ENCODE measurements around the gene PCNX3.
"Not testable (repeated sequence)": the region's sequence is repeated elsewhere in the genome, so short reads cannot be mapped to it uniquely, and the experiment has no call there.

Gene PCNX3

DNA sequence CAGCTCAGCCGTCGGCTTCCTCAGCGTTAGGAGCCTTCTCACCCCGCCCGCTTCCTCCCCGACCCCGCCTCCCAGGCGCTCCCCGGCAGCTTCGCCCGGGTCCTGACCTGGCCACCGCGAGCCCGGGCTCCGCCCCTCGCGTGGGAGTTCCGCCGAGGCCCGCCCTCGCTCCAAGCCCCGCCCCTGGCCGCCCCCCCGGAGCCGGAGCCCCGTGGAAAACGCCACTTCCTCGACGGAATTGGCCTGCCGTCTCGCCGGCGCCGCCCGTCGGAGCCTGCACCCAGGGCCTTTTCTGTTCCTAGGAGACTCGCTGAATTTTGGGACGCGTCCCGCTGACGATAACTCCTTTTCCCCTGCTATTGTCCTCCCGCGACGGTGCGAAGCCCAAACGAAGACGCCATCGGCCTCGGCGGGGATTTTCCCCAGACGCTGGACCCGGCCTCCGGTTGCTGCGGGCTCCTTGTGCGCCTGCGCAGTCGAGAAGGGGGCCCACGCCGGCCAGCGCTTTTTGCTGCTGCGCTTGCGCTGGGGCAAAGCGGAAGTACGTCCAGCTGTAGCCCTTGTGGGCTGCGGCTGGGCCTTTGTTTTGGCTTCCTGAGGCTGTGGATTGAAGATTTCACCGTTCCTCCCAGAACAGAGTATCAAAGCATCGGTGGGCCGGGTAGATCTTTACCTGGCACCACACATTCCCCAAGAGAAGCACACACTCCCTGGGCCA is 37.1 kb downstream of the PCNX3 start:
- peak; percentile 87 to 97 for DNase-seq (ENCODE audit: extremely low read depth in 1 of 2, low read depth in 1 of 2)

DNA sequence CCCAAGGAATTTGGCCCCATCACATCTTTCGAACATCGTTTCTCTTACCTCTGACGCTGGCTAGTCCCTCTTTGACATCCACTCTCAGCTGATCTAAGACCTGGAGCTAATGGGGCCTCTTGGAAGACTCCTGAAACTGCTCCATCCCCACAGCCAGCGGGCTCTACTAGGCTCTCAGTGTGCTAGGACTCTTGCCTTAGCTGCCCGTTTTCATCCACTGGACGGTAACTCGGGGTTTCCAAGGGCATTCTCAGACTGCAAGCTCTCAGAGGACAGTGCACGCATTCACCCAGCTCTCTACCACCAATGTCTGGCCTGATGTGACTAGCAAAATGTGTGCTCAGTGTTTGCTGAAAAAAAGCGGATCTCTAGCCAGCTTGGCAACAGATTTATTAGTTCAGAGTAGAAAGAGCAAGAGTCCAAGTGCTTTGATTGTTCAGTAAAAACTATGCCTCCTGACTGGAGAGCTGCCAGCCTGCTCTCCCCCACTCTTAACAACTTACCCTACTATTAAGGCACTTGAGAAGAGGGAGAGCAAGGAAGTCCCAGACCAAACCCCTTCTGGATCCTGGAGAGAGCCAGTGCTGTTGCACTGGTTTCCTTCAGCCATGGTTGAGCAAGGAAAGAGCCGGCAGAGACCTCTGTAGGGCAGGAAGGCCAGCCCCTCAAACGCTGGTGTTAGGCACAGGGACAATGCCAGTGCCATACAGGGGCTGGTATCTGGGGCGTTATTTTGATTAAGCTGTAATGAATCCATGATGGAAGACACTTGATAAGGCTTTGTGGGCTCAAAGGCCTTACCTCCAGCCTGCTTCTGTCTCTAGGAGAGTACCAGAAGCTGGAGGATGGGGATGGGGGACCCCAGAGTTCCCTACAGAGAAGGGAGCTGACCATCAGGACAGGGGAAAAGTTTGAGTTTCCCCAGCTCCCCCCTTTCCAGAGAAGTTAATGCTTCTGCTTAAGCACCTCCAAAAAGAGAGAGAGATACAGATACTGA is 38.0 kb downstream of the PCNX3 start:
- no peak for DNase-seq (ENCODE audit: extremely low read depth in 1 of 2, low read depth in 1 of 2)

DNA sequence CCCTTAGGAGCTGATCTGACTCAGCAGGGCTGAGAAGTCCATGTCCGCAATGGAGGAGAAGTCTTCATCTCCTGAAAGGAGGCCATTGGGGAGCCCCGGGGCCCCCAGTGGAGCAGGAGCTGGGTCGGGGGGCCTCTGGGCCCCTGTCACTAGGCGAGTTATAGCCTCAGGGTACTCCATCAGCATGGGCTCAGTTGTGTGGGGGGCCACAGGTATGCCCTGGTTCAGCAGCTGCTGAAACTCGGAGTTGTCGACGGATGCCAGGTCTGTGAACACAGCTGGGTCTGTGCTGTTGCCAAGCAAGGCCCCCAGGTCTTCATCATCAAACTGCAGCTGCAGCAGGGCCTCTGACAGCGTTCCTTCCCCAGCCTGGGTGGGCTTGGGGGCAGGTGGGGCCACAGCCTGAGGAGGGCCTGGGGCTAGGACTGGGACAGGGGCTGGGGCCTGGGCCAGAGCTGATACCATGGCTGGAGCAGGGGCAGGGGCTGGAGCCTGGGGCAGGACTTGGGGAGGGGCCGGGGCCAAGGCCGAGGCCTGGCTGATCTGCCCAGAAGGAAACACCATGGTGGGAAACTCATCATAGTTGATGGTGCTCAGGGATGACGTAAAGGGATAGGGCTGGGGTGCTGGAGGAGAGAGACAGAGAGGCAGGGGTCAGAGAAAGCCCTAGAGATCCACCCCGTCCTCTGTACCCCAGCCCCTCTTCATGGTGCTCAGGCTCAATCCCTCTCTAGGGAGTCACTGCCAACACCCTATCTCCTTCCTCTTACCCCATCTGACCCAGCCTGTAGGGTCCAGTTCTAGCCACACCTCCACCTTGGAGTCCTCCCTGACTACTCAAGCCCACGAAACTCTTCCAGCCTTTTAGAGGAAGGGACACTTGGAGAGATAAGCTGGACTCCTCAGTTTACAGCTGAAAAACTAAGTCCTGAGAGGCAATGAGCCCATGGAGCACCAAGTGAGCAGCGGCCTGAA is 39.1 kb downstream of the PCNX3 start:
- no peak for DNase-seq (ENCODE audit: extremely low read depth in 1 of 2, low read depth in 1 of 2)

DNA sequence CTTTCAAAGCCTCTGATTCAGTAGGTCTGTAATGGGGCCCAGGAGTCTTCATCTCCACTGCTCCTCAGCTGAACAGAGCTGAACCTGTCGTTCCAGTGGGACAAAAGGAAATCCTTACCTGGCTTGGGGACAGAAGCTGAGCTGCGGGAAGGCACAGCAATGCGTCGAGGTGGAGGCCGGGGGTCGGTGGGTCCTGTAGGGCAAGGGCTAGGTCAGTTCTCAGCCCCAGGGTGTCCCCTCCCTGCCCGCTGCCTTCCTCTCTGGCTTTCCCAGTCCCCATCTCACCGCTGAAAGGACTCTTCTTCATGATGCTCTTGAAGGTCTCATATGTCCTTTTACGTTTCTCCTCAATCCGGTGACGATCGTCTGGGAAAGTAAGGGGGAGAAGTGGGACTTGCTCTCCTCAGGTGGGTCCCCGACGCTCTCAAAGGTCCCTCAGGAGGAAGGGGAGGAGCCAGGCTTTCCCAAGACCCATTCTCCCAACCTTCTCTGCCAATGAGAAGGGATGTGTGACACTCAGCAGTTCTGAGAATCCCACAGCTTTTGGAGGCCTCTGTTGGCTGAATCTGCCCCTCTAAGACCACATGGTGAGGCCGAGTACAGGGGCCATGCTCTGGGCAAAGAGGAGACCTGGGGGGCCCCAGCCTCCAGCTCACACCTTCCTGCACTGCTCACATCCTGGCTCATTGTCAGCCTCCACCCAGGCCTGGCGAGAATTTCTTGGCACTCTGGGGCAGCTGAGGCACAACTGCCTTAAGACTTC is 40.2 kb downstream of the PCNX3 start:
- DNase-seq (ENCODE audit: extremely low read depth in 1 of 2, low read depth in 1 of 2): no peak

DNA sequence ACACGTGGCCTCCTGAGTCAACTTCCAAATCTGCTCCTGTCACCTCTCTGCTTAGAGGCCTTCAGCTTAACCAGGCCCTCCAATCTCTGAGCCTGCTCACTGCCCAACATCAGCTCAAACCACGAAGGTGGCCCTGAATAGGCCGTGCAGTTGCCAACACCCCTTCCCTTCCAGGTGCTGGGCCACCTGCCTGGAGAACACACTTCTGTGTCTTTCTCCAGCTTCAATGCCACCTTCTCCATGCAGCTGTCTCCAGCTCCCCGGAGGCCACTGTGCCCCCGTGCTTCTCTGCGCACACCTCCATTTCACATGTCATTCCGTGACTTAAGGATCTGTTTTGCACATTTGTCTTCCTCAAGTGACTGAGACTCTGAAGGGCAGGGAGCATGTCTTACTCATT is 41.9 kb downstream of the PCNX3 start:
- no peak for DNase-seq (ENCODE audit: extremely low read depth in 1 of 2, low read depth in 1 of 2)

DNA sequence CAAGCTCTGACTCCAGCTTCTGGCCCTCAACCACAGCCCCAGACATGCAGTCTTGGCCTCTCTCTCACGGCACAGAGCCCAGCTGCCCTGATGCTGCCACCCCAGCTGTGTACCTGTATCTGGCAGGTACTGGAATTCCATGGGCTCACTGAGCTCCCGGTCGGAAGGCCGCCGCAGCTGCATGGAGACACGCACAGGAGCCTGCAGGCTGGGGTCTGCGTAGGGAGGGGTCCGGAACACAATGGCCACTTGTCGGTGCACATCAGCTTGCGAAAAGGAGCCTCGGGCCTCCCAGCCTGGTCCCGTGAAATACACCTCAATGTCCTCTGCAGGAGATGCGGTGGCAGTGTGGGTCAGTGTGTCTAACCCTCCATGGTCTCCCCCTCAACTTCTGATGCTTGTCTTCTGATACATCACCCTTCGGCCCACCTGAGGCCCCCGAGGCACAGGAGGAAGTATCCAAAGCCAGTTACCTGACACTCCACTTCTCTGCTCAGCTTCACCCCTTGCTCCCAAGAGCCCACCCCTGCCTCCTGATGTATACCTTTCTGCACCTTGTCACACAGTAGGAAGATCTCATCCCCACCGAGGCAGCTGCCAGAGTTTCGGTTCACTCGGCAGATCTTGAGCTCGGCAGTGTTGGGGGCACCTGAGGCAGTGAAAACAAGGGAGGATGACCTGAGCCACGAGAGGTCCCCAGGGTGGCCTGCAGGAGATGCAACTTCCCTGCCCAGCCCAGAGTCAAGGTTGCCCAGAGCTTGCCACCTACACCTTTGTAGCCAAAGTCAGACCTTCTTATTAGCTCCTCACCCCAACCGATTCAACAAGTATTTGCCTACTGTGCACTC is 42.8 kb downstream of the PCNX3 start:
- DNase-seq (ENCODE audit: extremely low read depth in 1 of 2, low read depth in 1 of 2): no peak

DNA sequence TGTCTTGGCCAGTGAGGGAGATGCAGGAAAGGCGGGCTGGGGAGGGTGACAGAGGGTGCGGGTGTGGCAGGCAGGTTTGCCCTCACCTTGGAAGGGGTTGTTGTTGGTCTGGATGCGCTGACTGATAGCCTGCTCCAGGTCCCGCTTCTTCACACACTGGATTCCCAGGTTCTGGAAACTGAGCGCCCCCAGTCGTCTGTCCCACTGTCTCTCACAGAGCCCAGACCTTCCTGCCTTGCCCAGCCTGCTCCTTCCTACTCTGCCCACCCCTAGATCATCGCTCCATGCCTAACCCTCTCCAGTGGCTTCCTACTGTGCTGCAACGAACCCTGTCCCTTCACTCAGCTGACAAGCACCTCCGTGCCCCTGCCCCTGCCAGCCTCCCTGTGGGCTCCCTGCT is 44.5 kb downstream of the PCNX3 start:
- DNase-seq (ENCODE audit: extremely low read depth in 1 of 2, low read depth in 1 of 2): no peak

DNA sequence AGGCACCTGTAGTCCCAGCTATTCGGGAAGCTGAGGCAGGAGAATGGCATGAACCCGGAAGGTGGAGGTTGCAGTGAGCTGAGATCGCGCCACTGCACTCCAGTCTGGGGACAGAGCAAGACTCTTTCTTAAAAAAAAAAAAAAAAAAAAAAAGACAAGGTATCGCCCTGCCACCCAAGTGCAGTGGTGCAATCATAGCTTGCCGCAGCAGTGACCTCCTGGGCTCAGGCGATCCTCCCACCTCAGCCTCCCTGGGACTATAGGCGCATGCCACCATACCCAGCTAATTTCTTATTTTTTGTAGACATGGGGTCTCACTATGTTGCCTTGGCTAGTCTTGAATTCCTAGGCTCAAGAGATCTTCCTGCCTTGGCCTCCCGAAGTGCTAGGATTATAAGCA is 45.3 kb downstream of the PCNX3 start:
- DNase-seq (ENCODE audit: extremely low read depth in 1 of 2, low read depth in 1 of 2): not testable (repeated sequence)

DNA sequence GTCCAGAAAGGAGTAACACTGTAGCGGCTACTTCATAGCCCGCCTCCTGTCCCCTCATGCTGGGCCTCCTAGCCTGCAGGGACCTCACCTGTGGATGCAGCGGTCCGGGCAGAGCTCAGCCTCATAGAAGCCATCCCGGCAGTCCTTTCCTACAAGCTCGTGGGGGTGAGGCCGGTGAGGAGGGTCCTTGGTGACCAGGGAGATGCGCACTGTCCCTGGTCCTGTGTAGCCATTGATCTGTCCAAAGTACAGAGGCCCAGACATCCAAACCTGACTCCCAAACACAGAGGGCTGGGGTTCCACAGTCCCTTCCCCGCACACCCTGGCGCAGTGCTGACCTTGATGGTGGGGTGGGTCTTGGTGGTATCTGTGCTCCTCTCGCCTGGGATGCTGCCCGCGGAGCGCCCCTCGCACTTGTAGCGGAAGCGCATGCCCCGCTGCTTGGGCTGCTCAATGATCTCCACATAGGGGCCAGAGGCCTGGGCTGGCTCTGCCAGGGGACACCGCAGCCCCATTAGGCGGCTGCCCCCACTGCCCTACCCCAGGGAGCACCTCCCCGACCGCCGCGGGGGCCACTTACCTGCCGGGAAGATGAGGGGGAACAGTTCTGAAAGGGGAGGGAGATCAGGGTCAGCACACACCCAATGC is 46.1 kb downstream of the PCNX3 start:
- no peak for DNase-seq (ENCODE audit: extremely low read depth in 1 of 2, low read depth in 1 of 2)

DNA sequence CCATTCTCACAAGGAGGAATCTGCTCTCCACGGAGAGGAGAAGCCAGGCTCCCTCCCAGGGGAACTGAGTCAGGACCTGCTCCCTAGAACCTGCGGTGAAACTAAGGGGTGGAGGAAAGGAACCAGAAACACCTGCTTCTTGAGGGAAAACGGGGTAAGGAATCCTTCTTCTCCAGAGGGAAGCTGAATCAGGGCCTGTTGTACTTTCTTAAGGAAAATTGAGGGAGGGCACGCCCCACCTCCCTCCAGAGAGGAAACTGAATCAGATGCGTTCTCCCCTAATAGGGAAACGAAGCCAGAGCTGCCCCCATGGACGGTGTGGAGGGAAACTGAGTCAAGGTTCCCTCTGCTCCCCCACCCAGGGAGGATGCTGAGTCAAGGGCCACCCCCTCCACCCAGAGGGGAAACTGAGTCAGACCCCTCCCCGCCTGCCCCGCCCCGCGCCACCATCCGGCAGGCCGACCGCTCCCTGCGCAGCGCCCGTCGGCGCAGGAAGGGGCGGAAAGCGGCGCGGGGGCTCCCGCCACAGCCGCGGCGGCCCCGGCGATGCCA is 46.7 kb downstream of the PCNX3 start:
- no peak for DNase-seq (ENCODE audit: extremely low read depth in 1 of 2, low read depth in 1 of 2)

DNA sequence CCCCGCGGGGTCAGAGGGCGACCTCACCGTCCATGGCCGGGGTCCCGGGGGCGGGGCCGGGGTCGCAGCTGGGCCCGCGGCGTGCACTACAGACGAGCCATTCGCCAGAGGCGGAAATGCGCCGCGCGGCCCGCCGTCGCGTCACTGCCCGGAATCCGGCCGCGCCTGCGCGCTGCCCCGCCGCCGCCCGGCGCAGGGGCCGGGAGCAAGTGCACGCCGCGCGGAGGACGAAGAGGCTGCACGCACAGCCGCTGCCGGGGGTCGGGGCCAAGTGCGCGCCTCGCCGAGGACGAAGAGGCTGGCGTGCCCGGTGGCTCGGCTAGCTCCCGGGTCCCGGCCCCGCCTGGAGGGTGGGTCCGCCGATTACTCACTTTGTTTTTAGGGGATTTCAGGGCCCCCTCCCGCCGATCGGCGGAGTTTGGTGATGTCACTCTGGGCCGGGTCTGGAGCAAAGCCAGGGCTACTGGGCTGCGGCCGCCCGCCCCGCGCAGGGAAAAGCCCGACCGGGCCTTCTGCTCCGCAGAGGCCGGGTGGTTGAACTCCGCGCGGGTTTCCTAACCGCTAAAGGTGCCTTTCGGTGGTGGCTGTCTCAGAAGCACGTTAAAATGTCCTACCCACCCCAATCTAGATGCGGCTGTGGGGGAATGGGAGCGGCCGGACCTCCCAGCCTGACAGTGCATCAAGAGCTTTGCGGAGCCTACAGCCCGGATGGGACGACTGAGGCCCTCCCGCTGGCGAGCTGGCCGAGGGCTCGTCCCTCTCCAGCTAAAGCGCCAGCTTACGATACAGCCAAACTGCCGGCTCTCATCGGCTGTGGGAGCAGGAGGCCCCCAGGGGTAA is 47.4 kb downstream of the PCNX3 start, which contains the start of gene RELA:
Gene RELA (minus strand): TSS at position 118 of the 840 bp plus-strand sequence. CDS start 84 bp downstream, at position 34.
- DNase-seq (ENCODE audit: extremely low read depth in 1 of 2, low read depth in 1 of 2): peak; percentile 76 to 83

DNA sequence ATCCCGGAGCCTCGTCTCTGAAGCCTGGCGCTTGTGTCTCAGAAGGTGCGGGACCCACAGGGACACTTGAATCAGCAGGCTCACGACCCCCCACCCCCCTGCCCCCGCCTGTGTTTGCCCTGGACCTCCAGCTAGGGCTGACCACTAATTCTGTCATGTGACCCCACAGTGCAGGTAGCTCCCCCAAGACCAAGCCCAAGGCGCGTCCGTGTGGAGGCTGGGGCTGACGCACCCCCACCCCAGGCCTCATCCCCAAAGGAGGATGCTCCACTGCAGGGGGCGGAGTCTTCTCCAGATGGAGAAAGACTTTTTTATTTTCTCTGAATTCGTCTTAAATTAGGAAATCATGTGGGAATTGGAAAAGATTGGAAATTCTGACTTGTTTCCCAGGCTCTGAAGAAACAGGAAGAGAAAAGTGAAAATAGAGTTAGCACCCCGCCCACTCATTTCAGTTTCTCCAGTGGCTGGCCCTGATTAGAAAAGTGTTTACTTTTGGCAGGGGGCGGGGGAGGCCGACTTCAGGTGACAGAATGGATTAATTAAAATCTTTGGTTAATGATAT is 48.1 kb downstream of the PCNX3 start:
- DNase-seq (ENCODE audit: extremely low read depth in 1 of 2, low read depth in 1 of 2): no peak

DNA sequence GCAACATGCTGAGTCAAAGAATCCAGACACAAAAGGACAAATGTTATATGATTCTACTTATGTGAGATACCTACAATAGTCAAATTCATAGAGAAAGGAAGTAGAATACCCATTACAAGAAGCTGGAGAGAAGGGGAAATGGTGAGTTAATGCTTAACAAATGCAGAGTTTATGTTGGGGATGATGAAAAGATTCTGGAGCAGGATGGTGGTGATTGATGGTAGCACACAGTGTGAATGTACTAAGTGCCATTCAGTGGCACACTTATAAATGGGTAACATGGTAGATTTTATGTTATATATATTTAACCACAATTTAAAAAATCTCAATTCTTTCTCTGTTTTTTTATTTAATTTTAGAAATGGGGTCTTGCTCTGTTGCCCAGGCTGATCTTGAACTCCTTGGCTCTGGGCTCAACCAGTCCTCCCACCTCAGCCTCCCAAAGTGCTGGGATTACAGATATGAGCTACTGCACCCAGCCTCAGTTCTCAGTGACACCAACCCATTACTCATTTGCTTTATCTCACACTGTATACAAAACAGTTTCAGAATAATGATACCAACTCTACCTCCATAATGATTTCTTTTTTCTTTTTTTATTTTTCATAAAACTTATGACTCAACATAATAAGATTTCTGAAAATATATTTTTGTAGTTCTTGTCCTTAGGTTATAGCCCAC is 56.7 kb downstream of the PCNX3 start:
- no peak for DNase-seq (ENCODE audit: extremely low read depth in 1 of 2, low read depth in 1 of 2)

DNA sequence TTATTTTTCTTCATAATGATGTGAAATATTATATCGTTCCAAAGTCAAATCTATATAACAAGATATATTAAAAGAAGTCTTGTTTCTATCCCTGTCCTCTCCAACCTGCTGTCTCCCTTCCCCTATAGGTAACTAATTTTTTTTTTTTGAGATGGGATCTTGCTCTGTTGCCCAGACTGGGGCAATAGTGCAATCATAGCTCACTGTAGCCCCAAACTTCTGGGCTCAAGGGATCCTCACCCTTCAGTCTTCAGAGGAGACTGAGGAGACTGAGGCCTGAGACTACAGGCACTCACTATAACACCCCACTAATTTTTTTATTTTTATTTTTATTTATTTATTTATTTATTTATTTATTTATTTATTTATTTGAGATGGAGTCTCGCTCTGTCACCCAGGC is 57.4 kb downstream of the PCNX3 start:
- no peak for DNase-seq (ENCODE audit: extremely low read depth in 1 of 2, low read depth in 1 of 2)

DNA sequence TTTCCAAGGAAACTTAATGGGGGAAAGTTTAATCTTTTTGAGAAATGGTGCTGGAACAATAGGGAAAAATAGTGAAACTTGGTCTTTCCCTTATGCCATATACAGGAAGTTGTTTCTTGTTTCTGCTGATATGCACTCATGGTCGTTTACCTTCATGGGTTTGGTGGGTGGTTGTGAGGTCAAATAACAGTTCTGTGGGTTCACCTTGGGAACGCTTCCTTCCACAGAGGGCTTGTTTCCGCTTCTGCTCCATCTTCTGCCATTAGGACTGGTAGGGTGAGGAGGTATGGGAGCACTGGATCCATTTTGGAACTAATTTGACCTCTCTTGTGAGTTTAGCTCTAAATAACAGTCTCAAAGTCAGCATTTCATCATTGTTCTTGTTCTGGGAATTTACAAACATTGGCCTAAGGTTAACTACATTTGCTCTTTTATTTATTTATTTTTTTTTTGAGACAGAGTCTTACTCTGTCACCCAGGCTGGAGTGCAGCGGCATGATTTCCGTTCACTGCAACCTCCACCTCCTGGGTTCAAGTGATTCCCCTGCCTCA is 64.7 kb downstream of the PCNX3 start:
- no peak for DNase-seq (ENCODE audit: extremely low read depth in 1 of 2, low read depth in 1 of 2)

DNA sequence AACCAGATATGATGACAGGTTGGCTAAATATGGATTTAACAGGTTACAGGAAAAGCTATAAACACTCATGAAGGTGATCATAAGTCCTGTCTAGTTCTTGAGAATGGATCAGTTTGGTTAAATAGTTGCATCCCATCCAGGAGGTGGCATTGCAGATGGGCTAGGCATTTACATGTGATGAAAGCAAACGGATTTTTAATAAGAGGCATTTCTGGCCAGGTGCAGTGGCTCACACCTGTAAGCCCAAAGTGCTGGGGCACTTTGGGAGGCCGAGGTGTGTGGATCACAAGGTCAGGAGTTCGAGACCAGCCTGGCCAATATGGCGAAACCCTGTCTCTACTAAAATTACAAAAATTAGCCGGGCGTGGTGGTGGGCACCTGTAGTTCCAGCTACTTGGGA is 67.9 kb downstream of the PCNX3 start:
- DNase-seq (ENCODE audit: extremely low read depth in 1 of 2, low read depth in 1 of 2): not testable (repeated sequence)
